Measurements from ENCODE around the gene ATP9A.

The ATP9A gene

GRCh38 chr20:51563486-51564332, 204.5 kb downstream of the ATP9A start:
- DNase-seq (ENCODE audit: low read depth, low spot score) = no peak
- CTCF ChIA-PET = interaction anchor here (0.7 to 1.9 kb wide), 9 partner anchors 11 to 256 kb away, joined by 3 to 5 read pairs (median 3); no protein-coding TSS in a partner anchor
- no peak for TF ChIP-seq CTCF (IDR thresholded peaks at IDR 0.05; ENCODE audit: insufficient read depth, low read length, missing control alignments)
- H3K4me3 ChIP-seq (ENCODE audit: low read depth, low read length) = no peak overlapping the region; the same call in 1 of the 2 replicates
- POLR2A ChIA-PET = interaction anchor here (0.8 to 1.7 kb wide), 2 partner anchors 9 to 10 kb away, joined by 4 to 5 read pairs; no protein-coding TSS in a partner anchor

- H3K4me3 ChIP-seq (ENCODE audit: low read depth, low read length) = peak overlapping the region; percentile 69
- TF ChIP-seq CTCF (IDR thresholded peaks at IDR 0.05; ENCODE audit: insufficient read depth, low read length, missing control alignments) = no peak
- CTCF ChIA-PET = interaction anchor here (0.7 to 1.7 kb wide), 7 partner anchors 19 to 256 kb away, joined by 3 to 7 read pairs (median 3); no protein-coding TSS in a partner anchor
- POLR2A ChIA-PET = interaction anchor here (1.7 kb wide), 1 partner anchor 10 kb away, joined by 5 read pairs; no protein-coding TSS in a partner anchor
- no peak for DNase-seq (ENCODE audit: low read depth, low spot score)
Measured at GRCh38 chr20:51563174-51563485, 205.1 kb downstream of the ATP9A start.

GRCh38 chr20:51562332-51563173, 205.6 kb downstream of the ATP9A start:
- H3K4me3 ChIP-seq (ENCODE audit: low read depth, low read length) = peak overlapping the region; percentile 69
- TF ChIP-seq CTCF (IDR thresholded peaks at IDR 0.05; ENCODE audit: insufficient read depth, low read length, missing control alignments) = peak; percentile 30
- POLR2A ChIA-PET = interaction anchor here (1.7 kb wide), 1 partner anchor 11 kb away, joined by 5 read pairs; no protein-coding TSS in a partner anchor
- CTCF ChIA-PET = interaction anchor here (0.7 to 1.7 kb wide), 8 partner anchors 8 to 255 kb away, joined by 3 to 7 read pairs (median 3); no protein-coding TSS in a partner anchor
- peak; percentile 67 for DNase-seq (ENCODE audit: low read depth, low spot score)

GRCh38 chr20:51562027-51562331, 206.2 kb downstream of the ATP9A start:
- ChIA-PET CTCF (interaction anchor here (1.4 to 1.5 kb wide), 2 partner anchors 8 to 175 kb away, joined by 3 to 7 read pairs; no protein-coding TSS in a partner anchor), POLR2A (no interaction called here)
- no peak for DNase-seq (ENCODE audit: low read depth, low spot score)
- H3K4me3 ChIP-seq (ENCODE audit: low read depth, low read length) = peak overlapping the region; percentile 69
- no peak for TF ChIP-seq CTCF (IDR thresholded peaks at IDR 0.05; ENCODE audit: insufficient read depth, low read length, missing control alignments)

GRCh38 chr20:51560550-51561307, 207.5 kb downstream of the ATP9A start:
- CTCF ChIA-PET = interaction anchor here (1.1 kb wide), 1 partner anchor 34 kb away, joined by 4 read pairs; no protein-coding TSS in a partner anchor
- POLR2A ChIA-PET = no interaction called here
- TF ChIP-seq CTCF (IDR thresholded peaks at IDR 0.05; ENCODE audit: insufficient read depth, low read length, missing control alignments) = no peak
- no peak for DNase-seq (ENCODE audit: low read depth, low spot score)
- H3K4me3 ChIP-seq (ENCODE audit: low read depth, low read length) = peak overlapping the region; percentile 69

Measured in AG04449 (cell line).